GM18508 (cell line): ENCODE results near the gene TIGD3.

Experiments
- ATAC-seq: cut with Tn5 transposase; IDR thresholded peaks from one replicate; pipeline ENCODE4 v1.9.1; 2021; ENCODE audit warnings: moderate number of reproducible peaks; ENCODE audit not compliant: insufficient read depth, unreplicated experiment

TIGD3 gene

GRCh38 chr11:65402790-65403189 is 48.2 kb downstream of the TIGD3 start:
- ATAC-seq: no peak

DNA sequence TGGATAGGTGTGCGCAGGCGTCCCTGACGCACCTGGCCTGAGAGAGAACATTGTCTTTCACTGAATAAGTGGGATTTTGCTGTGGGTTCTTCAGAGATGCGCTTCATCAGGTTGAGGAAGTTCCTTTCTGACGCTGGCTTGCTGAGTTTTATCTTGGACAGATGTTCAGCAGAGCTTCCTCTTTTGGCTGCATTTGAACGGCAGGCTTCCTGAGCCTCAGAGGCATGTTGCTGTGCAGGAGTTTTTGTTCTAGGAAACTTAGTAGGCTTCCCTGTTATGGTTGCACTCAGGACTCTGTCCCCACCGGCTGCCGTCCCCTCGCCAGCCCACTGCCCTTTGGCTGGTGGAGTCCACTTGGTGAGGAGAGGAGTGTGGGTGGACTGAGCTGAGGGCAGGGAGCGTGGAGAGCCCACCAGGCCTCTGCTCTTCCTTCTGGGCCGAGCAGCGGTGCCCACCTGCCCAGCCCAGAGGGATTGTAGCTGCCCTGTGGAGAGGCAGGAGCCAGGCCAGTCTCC is 49.1 kb downstream of the TIGD3 start:
- ATAC-seq: no peak

GRCh38 chr11:65404210-65404609 is 49.7 kb downstream of the TIGD3 start:
- ATAC-seq: no peak

GRCh38 chr11:65404638-65405339 is 50.2 kb downstream of the TIGD3 start:
- ATAC-seq: no peak
